GM18502 (cell line): ENCODE data around the gene FAM118A.
"Not testable (repeated sequence)": the region's sequence is repeated elsewhere in the genome, so short reads cannot be mapped to it uniquely, and the experiment has no call there.

Experiments used
- ATAC-seq: cut with Tn5 transposase; IDR thresholded peaks from one replicate; pipeline ENCODE4 v1.9.1; 2021; ENCODE audit warnings: mild to moderate bottlenecking; ENCODE audit not compliant: unreplicated experiment, poor library complexity

FAM118A gene

DNA sequence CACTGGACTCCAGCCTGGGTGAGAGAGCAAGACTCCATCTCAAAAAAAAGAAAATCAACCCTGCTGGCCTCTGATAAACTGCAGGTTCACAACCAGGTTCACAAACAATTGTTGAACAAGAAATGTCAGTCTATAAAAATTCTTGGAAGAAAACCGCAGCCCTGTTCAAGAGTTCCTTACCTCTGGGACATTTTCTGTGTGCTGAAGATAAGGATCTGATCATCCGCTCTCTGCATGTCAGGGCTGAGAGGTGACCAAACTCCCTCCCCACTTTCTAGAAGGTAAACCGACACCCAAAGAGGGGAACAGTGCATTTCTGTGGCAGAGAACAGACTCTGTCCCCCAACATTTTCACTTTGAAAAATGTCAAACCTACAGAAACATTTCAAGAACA is 29.1 kb upstream of the FAM118A start:
- no peak for ATAC-seq

DNA sequence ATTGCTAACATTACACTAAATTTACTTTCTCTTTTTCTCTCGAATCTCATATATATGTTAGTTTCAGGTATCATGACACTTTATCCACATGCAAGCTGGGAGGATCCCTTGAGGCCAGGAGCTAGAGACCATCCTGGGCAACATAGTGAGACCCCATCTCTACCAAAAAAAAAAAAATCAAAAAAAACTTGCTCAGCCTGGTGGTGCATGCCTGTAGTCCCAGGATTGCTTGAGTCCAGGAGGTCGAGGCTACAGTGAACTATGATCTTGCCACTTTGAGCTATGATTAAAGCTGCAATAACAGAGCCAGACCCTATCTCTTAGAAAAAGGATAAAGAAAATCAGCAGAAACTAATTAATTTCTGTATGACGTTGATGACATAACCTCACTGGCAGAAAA is 28.7 kb upstream of the FAM118A start:
- ATAC-seq: no peak

DNA sequence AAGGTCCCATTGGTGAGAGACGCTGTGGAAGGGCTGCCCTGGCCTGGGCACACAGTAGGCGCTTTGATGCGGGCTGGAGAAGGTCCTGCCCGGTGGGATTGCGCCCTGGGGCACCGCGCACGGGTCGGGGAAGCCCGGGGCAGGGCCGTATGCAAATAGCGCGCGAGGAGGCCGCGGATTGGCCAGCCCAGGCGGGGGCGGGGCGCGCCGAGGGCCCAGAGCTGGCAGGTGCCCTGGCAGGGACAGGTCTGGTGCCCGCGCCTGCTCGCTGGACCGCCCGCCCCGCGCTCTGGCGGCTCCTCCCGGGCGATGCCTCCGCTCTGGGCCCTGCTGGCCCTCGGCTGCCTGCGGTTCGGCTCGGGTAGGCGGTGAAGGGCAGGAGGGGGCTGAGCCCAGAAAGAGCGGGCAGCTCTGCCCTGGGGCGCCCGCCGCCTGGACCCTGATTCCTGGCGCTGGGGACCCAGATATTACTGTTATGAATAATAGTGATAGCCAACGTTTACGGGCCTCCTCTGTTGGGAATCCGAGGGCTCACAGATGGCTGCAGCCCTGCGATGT is 24.9 kb upstream of the FAM118A start, which contains the start of gene UPK3A:
UPK3A (plus strand) TSS at position 245 of the 558 bp plus-strand sequence; CDS start at position 310, 65 bp downstream.
- ATAC-seq: peak; percentile 52

DNA sequence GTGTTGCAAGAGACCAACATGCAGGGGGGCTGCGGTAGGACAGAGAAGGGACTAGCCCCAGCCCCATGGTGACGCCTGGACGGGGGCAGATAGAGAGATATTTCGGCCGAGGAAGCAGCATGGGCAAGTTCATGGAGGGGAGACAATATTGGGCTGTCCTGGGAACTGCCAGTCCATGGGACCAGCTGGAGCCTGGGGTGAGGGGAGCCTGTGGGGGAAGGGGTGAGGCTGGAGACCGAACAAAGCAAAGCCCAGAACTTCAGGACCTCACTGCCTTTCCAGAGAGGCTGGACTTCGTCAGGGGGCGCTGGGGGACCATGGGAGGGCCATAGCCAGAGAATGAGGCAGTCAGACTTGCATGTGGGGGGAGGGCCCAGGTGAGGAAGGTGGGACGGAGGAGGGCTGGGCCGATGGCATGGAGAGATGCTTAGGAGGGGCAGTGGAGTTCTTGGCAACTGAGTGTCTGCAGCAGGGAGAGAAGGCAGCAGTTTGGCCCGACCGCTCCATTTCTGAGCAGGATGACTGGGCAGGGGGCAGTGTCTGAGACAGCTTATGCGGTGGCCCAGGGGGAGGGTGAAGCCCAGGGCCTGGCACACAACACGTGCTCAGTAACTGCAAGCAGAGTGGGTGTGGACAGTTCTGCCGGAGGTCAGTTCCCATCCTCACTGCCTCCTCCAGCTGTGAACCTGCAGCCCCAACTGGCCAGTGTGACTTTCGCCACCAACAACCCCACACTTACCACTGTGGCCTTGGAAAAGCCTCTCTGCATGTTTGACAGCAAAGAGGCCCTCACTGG is 24.3 kb upstream of the FAM118A start:
- ATAC-seq: no peak

DNA sequence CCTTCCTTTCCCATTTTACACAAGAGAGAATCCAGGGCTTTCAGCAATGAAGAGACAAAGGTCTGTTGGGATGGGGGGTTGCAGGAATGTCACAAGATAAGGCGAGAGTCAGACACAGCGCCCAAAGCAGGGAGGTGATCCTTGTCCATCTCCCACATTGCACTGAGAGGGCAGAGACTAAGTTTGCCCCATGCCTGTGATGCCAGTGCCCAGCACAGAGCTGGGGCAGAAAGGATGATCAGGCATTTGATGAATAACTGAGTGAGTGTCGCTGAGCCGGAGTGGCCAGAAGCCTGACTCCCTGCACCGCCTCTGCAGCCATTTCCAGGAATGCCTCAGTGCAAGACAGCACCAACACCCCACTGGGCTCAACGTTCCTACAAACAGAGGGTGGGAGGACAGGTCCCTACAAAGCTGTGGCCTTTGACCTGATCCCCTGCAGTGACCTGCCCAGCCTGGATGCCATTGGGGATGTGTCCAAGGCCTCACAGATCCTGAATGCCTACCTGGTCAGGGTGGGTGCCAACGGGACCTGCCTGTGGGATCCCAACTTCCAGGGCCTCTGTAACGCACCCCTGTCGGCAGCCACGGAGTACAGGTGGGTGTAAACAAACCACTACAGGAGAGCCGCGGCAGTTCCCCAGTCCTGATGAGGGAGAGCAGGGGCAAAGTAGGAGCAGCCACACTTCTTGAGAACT is 22.7 kb upstream of the FAM118A start:
- ATAC-seq: no peak

DNA sequence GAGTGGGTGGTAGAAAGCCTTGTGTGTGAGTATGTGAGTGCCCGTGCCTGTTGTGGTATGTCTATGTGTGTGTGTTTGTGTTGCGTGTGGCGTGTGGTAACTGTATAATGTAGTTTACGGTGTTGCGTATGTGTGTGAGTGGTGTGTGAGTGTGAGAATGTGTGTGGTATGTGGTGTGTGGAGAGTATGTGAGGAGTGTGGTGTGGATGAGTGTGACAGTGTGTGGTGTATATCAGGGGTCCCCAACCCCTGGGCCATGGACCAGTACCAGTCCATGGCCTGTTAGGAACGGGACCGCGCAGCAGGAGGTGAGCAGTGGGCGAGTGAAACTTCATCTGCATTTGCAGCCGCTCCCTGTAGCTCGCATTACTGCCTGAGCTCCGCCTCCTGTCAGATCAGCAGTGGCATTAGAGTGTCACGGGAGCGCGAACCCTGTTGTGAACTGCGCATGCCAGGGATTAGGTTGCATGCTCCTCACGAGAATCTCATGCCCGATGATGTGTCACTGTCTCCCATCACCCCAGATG is 19.3 kb upstream of the FAM118A start:
- ATAC-seq: no peak

DNA sequence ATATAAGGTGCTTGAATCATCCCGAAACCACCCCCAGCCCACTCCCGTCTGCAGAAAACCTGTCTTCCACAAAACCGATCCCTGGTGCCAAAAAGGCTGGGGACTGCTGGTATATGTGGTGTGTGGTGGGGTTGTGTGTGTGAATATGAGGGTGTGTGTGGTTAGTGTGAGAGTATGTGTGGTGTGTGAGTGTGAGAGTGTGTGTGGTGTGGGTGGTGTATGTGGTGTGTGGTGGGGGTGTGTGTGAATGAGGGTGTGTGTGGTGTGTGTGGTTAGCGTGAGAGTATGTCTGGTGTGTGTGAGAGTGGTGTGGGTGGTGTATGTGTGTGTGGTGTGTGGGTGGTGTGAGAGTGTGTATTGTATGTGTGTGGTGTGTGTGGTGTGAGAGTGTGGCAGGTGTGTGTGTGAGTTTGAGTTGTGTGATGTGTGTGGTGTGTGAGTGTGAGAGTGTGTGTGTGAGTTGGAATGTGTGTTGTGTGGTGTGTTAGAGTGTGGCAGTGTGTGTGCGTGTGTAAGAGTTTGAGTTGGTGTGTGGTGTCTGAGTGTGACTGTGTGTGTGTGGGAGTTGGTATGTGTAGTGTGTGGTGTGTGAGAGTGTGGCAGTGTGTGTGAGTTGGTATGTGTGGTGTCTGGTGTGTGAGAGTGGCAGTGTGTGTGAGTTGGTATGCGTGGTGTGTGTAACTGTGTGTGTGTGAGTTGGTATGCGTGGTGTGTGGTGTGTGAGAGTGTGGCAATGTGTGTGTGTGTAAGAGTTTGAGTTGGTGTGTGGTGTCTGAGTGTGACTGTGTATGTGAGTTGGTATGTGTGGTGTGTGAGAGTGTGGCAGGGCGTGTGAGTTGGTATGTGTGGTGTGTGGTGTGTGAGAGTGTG is 18.4 kb upstream of the FAM118A start:
- ATAC-seq: no peak

DNA sequence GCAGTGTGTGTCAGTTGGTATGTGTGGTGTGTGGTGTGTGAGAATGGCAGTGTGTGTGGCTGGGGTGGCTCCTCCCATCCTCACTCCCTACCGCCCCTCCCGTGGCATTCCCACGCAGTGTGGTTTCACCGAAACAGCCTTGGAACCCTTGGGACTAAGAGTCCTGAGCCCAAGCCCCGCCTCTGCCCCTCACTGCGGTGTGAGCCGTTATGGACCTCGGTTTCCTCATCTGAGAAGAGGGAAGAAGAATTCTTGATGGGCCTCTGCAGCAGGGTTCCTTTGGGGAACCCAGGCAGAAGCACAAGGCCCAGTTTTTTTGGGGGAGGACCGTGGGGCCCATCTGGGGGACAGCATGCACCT is 17.8 kb upstream of the FAM118A start:
- ATAC-seq: no peak

DNA sequence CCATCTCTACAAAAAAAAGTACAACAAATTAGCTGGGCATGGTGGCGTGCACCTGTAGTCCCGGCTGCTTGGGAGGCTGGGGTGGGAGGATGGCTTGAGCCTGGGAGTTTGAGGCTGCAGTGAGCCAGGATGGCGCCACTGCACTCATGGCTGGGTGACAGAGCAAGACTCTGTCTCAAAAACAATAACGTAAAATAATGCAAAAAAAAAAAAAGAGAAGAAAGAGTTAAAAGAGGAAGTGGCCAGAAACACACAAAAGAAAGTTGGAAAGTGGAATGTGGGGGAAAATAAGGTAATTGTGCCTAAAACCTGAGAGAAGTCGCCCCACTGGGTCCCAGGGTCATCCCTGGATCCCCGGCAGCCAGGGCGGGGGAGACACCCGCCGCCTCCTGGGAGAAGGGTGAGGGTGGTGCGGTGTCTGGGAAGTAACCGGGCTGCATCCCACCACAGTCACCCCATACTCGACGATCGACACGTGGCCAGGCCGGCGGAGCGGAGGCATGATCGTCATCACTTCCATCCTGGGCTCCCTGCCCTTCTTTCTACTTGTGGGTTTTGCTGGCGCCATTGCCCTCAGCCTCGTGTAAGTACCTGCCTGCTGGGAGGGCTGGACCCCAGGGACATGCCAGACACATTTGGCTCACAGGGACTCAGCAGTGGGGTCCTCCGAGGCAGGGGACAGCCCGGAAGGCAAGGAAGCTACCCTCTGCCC is 16.8 kb upstream of the FAM118A start:
- ATAC-seq: no peak

DNA sequence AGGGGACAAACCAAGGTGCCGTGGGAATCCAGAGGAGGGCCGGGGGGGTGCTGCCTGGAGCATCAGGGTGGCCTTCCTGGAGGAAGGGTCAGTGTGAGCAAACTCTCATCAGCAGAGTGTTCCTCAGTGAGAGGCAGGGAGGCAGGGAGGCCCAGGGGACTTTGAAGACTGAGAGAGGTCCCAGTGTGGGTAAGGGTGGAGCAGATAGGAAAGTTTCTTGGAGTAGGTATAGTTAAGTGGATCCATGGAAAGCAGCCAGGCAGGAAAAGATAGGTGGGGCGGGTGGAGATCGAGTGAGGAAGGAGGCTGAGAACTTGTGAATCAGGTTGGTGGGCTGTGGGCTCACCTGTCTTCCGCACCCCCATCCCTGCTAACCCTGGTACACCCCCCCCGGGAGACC is 15.7 kb upstream of the FAM118A start:
- no peak for ATAC-seq

DNA sequence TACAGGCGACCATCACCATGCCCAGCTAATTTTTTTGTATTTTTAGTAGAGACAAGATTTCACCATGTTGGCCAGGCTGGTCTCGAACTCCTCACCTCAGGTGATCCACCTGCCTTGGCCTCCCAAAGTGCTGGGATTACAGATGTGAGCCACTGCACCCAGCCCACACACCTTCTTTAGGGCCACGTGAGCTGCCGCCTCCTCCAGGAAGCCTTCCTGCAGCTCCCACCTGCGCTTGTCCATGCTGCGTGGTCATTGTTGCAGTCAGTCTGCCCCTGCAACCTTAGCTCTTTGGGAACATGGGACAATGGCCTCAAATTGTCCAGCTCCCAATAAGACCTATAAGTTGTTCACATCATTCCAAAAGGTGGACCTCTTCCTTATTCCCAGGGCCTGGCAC is 14.7 kb upstream of the FAM118A start:
- ATAC-seq: not testable (repeated sequence)

DNA sequence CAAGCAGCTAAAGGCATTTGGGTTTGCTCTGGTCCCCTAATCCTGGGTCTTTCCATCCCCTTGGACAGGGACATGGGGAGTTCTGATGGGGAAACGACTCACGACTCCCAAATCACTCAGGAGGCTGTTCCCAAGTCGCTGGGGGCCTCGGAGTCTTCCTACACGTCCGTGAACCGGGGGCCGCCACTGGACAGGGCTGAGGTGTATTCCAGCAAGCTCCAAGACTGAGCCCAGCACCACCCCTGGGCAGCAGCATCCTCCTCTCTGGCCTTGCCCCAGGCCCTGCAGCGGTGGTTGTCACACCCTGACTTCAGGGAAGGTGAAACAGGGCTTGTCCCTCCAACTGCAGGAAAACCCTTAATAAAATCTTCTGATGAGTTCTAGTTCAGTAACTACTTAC is 14.2 kb upstream of the FAM118A start:
- ATAC-seq: no peak

DNA sequence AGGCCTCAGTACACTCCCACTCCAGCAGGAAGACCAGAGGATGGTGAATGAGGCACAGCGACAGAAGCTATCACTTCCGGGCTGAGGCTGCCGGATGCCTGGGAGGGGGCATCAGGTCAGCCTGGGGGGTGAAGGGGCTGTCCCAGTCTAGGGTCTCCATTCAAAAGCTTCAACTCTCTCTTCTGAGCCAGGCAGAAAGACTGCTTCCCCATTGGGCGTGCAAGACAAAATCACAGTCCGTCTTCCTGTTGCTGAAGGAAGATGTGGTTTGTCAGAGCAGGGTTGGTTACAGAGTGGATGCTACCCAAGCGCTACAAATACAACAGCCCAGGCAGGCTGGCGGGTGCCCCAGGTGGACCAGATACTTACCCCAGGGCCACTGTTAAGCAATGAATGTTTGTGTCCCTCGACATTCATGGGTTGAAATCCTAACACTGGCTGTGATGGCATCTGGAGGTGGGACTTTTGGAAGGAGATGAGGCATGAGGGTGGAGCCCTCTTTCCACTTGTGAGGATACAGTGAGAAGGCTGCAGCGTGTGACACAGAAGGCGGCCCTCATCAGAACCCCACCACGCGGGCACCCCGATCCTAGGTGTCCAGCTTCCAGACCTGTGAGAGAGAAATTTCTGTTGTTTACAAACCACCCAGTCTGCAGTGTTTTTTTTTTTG is 13.0 kb upstream of the FAM118A start:
- no peak for ATAC-seq

DNA sequence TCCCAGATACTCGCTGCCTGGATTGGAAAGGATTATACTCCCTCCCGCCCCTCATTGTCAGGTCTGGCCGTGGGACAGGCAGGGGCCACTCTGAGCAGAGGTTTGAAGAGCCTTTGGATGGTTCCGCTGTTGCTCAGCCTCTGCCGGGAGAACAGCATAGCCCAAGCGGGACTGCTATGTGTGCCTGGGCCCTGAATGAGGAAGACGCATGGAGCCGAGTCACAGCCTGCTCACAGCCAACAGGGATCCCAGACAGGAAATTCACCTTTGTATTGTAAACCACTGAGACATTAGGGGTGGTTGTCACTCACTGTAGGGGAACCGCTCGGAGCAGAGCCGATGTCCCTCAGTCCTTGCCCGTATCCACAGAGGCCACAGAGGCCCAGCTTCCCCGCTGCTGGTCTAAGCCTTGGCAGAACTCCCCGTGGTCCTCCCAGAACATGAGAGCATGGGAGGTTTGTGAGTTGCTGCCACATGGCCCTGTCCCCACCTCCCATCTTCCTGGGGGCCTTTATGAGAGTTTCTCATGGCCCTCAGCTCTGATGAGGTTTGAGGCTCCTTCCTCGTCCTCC is 10.7 kb upstream of the FAM118A start:
- ATAC-seq: no peak

DNA sequence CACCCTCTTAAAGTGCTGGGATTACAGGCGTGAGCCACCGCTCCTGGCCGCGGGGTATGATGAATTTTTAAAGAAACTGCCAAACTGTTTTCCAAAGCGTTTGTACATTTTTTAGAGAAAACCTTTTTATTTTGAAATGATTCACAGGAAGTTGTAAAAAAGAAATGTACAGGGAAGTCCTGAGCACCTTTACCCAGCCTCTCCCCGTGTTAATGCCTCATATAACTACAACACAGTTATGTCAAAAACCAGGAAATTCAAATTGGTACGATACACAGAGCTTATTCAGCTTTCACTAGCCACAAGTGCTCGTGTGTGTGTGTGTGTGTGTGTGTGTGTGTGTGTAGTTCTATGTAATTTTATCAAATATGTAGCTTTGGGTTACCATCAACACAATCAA is 7.0 kb upstream of the FAM118A start:
- no peak for ATAC-seq

DNA sequence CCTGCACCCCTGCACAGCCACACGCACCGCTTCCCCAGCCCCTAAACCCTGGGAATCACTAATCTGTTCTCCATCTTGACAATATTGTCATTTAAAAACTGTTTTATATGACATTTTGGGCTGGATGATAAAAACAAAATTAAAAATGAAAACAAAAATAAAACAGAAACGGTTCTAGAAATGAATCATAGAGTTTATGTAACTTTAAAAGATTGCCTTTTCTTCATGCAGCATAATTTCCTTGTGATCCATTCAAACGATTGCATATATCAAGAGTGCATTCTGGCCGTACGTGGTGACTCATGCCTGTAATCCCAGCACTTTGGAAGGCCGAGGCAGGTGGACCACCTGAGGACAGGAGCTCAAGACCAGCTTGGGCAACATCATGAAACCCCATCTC is 6.6 kb upstream of the FAM118A start:
- ATAC-seq: no peak

DNA sequence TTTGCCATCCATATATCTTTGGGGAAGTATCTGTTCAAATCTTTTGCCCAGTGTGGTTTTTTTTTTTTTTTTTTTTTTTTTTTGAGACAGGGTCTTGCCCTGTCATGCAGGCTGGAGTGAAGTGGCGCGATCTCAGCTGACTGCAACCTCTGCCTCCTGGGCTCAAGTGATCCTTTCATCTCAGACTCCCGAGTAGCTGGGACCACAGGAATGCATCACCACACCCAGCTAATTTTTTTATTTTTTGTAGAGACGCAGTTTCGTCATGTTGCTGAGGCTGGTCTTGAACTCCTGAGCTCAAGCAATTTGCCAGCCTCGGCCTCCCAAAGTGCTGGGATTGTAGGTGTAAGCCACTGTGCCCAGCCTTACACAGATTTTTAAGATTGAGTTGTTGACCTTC is 4.8 kb upstream of the FAM118A start:
- no peak for ATAC-seq

DNA sequence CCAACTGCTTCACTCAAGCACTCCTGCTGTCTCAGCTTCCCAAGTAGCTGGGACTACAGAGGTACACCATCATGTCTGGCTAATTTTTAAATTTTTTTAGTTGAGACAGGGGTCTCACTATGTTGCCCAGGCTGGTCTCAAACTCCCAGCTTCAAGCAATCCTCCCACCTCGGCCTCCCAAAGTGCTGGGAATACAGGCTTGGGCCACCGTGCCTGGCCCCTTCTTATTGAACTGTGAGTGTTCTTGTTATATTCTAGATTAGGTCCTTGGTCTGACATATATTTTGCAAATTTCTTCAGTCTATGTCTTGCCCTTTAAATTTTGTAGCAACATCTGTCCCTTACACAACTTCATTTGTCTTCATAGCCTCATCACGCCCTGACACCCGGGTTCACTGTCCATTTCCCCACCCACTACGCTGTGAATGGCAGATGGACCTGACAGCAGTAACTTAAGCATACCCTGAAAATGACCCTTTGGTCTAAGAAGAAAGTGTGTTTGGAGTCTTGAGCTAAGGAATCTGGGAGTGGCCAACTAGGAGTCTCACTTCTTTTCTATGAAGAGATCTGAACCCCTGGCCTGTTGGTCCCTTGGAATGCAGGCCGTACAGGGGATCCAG is 4.2 kb upstream of the FAM118A start:
- no peak for ATAC-seq

DNA sequence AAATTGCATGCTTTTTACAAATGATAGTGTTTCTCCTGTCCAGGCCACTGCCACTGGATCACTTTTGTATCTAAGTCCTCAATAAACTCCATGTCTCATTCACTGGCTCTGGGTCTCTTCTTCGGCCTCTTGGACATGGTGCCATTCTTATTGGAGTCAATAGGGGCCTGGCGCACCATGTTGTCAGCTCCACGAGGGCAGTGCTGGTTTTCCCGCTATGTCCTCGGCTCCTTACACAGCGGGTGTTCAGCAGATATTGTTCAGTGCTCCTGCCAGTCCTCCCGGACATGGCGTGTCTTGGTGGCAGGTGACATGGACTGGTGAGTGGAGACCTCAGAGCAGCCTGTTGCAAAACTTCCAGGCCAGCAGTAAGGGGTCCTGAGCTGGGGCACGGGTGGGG is 3.6 kb upstream of the FAM118A start:
- ATAC-seq: no peak
